Fibroblast of skin of left biceps (primary cell): ENCODE results near the gene EAPP.
"Not testable (repeated sequence)": the region's sequence is repeated elsewhere in the genome, so short reads cannot be mapped to it uniquely, and the experiment has no call there.

Experiments
- DNase-seq, 2 experiments: peaks; one replicate each; pipeline ENCODE4 v3.0.0-alpha.2; 2013; ENCODE audit warnings: low read depth in 2 of 2

The EAPP gene

GRCh38 chr14:34538096-34538495 is 1.4 kb downstream of the EAPP start:
- not testable (repeated sequence) for DNase-seq

DNA sequence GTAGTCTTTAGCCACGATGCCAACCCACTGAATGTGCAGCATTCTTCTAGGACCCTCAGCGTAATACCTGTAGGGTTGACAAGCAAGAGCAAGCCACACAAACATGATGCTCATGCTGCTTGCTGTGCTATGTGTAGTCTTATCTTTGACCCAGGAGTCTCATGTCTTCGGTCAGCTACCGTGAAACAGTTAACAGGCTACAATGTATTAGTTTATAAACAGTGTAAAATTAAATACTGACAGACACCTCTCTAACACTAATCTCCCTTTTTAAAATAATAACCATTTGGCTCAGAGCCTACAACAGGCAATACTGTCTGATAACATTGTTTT is 1.9 kb downstream of the EAPP start:
- no peak for DNase-seq

GRCh38 chr14:34536951-34537676 is 2.4 kb downstream of the EAPP start:
- DNase-seq, result peak in 1 of 2 experiments; percentile 21

GRCh38 chr14:34527591-34527990 is 11.9 kb downstream of the EAPP start:
- no peak for DNase-seq

DNA sequence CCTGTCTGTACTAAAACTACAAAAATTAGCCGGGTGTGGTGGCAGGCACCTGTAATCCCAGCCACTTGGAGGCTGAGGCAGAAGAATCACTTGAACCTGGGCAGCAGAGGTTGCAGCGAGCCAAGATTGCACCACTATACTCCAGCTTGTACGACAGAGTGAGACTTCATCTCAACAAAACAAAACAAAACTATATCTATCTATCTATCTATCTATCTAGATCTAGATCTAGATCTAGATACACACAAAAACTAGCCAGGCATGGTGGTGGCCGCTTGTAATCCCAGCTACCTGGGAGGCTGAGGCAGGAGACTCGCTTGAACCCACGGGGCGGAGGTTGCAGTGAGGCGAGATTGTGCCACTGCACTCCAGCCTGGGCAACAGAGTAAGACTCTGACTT is 15.3 kb downstream of the EAPP start:
- DNase-seq, result not testable (repeated sequence)

DNA sequence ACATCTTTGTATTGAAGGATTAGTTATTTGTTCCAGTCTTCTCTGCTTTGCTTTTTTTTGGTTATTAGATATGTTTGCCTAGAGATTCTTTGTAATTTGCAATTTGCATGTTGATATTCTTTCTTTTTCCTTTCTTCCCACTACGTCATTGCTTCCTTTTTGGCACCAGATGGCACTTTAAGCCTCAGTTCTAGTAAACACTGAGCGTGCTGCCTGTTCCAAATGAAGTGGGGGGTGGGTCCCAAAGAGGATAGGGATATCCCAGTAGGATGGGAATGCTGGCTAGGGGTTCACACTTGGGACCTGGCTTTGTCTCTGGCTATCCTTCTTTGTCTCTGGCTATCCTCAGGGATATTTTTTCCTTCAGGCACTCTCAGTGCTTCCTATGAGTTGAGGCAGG is 17.0 kb downstream of the EAPP start:
- no peak for DNase-seq

DNA sequence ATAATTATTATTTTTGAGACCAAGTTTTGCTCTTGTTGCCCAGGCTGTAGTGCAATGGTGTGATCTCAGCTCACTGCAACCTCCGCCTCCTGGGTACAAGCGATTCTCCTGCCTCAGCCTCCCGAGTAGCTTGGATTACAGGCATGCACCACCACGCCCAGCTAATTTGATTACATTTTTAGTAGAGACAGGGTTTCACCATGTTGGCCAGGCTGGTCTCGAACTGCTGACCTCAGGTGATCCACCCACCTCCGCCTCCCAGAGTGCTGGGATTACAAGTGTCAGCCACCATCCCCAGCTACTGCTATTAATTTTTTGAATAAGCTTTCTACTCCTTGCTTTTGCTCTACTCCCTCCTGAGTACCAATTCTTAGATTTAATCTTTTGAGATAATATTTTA is 18.4 kb downstream of the EAPP start:
- DNase-seq, result not testable (repeated sequence)

- DNase-seq, result not testable (repeated sequence)
Observed at GRCh38 chr14:34520304-34520970, 19.1 kb downstream of the EAPP start.

DNA sequence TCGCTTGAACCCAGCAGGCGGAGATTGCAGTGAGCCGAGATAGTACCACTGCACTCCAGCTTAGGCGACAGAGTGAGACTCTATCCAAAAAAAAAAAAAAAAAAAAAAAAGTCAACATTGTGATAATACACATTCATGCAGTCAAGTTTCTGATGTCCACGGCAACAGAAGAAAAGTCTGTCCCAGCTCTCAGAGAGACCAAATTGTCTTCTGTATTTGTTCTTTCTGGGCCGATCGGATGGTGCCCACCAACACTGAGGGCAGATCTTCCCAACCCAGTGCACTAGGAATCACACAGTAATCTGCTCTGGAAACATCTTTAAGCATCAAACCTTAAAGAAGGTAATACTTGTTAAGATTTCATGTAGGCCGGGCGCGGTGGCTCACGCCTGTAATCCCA is 31.6 kb downstream of the EAPP start:
- DNase-seq, result no peak

DNA sequence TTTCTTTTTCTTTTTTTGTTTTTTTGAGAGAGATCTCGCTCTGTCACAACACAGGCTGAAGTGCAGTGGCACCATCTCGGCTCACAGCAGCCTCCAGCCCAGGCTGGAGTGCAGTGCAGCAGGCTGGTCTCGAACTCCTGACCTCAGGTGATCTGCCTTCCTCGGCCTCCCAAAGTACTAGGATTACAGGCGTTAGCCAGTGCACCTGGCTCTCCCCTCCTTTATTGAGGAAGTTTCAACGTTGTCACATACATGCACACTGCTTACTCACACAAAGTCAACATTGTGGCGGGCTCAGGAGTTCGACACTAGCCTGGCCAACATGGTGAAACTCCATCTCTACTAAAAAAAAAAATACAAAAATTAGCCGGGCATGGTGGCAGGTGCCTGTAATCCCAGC is 32.0 kb downstream of the EAPP start:
- DNase-seq, result no peak

- DNase-seq, result not testable (repeated sequence)
Observed at GRCh38 chr14:34505124-34505491, 34.4 kb downstream of the EAPP start.

- DNase-seq, result not testable (repeated sequence)
Observed at GRCh38 chr14:34504027-34504426, 35.5 kb downstream of the EAPP start.

GRCh38 chr14:34502545-34503225 is 36.8 kb downstream of the EAPP start:
- peak in 1 of 2 experiments; percentile 24 for DNase-seq

- no peak for DNase-seq
Observed at GRCh38 chr14:34502001-34502400, 37.5 kb downstream of the EAPP start.

- DNase-seq, result no peak
Observed at GRCh38 chr14:34501004-34501580, 38.4 kb downstream of the EAPP start.

GRCh38 chr14:34498684-34499412 is 40.7 kb downstream of the EAPP start:
- DNase-seq, result no peak

- peak; percentile 93 to 94 for DNase-seq
Observed at GRCh38 chr14:34496679-34497513, 42.6 kb downstream of the EAPP start.

DNA sequence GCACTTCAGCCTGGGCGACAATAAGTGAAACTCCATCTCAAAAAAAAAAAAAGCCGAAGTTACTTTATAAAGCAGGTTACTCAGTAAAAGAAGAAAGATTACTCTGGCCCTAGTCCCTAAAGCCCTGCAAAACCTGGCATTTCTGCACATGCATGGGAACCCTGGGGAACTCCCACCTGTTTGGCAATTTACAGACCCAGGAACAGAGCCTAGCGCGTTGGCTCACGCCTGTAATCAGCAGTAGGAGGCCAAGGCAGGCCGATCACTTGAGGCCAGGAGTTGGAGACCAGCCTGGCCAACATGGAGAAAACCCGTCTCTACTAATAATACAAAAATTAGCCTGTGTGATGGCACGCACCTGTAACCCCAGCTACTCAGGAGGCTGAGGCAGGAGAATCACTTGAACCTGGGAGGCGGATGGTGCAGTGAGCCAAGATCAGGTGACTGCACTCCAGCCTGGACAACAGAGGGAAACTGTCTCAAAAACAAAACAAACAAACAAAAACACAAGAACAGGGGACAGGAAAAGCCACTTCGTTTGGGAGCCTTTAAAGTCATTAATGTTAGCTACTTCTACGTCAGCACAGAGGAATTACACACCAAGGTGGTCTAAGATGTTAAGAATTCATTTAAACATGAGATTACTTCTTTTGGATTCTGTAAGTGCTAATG is 43.4 kb downstream of the EAPP start:
- no peak for DNase-seq

- no peak for DNase-seq
Observed at GRCh38 chr14:34489324-34489723, 50.2 kb downstream of the EAPP start.

DNA sequence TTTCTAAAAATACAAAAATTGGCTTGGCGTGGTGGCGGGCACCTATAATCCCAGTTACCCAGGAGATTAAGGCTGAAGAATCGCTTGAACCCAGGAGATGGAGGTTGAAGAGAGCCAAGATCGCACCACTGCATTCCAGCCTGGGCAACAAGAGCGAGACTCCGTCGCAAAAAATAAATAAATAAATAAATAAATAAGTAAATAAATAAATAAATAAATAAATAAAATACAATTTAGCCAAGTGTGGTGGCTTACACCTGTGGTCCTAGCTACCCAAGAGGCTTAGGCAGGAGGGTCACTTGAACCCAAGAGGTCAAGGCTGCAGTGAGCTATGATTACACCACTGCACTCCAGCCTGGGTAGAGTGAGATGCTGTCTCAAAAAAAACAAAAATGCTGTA is 51.0 kb downstream of the EAPP start:
- no peak for DNase-seq

DNA sequence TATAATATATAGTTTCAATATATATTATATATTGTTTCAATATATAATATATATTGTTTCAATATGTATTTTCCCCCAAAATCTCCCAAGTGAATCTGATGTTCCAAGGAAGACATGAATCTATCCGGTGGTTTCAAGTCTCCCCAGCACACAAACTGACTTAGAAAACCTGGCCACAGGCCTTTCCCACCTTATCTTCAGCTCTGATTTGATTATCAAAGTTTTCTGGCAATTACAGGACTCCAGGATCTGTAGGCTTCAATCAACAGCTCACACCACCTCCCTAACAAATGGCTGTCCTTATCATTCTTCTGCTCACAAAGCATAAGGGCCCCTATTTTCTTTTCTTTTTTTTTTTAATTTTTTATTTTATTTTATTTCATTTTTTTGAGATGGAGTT is 54.8 kb downstream of the EAPP start:
- DNase-seq, result no peak
